ENCODE results near the gene RAMP1. TPM values are rescaled to one million over a fixed set of nuclear protein-coding genes. Genes with fewer than 3 reads are reported as not detected.
A peak's percentile ranks its signal among the peaks of the same experiment; 100 is the strongest.

RAMP1 gene
- total and polyA plus RNA-seq, 2 of the 4 experiments (the other 2 are of a cell fraction) = 15.8 to 77.1 TPM

- DNase-seq (peak; percentile 25), ATAC-seq (ENCODE audit: low read depth) (no peak)
- Histone ChIP-seq H3K4me1 (ENCODE audit: control insufficient read depth, insufficient read depth, low read length) (no peaks in the 10 kb centered on the region), H4K20me1 (ENCODE audit: insufficient read depth, low read length) (no peaks in the 10 kb centered on the region), H3K4me3 (ENCODE audit: insufficient read depth, low read depth, low read length) (no peak overlapping the region), H3K56ac (ENCODE audit: extremely low read depth, insufficient read depth, low read length) (no peak overlapping the region), H3K4ac (ENCODE audit: low read depth, low read length) (no peak overlapping the region), H3K9me1 (ENCODE audit: insufficient read depth, low read length) (no peaks in the 10 kb centered on the region), H2BK120ac (ENCODE audit: low read depth, low read length) (no peak overlapping the region), H2AK9ac (replicated peaks; ENCODE audit: low read depth, low read length, poor library complexity) (no peak overlapping the region), H3K36me3 (ENCODE audit: control insufficient read depth, insufficient read depth, low read length) (no peaks in the 10 kb centered on the region), H2AK5ac (ENCODE audit: low read depth, low read length) (no peak overlapping the region), H3K18ac (ENCODE audit: low read depth, low read length) (no peak overlapping the region), H3K4me2 (ENCODE audit: low read depth, low read length) (no peak overlapping the region), H3K79me1 (ENCODE audit: low read depth in 1 of 2, low read length in 2 of 2) (no peaks in the 10 kb centered on the region), H2BK20ac (ENCODE audit: low read depth, low read length) (no peak overlapping the region; the same call in 1 of the 2 replicates), H3K14ac (replicated peaks; ENCODE audit: low read depth, low read length) (no peak overlapping the region), H3K27me3 (ENCODE audit: control insufficient read depth, insufficient read depth, low read length) (peaks cover 3% of the 10 kb centered on the region), H2AFZ (replicated peaks; ENCODE audit: low read length, poor library complexity) (no peak overlapping the region), H4K91ac (ENCODE audit: insufficient read depth, low read depth, low read length) (no peak overlapping the region), H4K8ac (ENCODE audit: low read depth in 2 of 2, low read length in 2 of 2) (no peak overlapping the region), H4K5ac (ENCODE audit: low read depth, low read length) (no peak overlapping the region), H2BK15ac (ENCODE audit: low read depth, low read length) (no peak overlapping the region), H3K9ac (ENCODE audit: low read depth, low read length) (no peak overlapping the region), H3K27ac (ENCODE audit: insufficient read depth, low read length) (no peak overlapping the region), H3K23ac (ENCODE audit: low read depth, low read length) (no peak overlapping the region), H2BK5ac (ENCODE audit: low read depth, low read length, poor library complexity, severe bottlenecking) (no peak overlapping the region), H3K9me3 (ENCODE audit: control insufficient read depth, insufficient read depth, low read length) (no peaks in the 10 kb centered on the region)
- in situ Hi-C loops (cut with MboI; ENCODE audit: low sequenced_read_pairs) = no loop called here
- dilution Hi-C loops (cut with HindIII; ENCODE audit: low sequenced_read_pairs, unreplicated experiment) = no loop called here
- 88% methylated on average over 12 of the region's 14 CpGs; no CpG with 5 or more reads in 1 of the 2 experiments for WGBS, 2 experiments (ENCODE audit: extremely low coverage in 2 of 2, insufficient read length in 1 of 2)
- TF ChIP-seq BHLHE40 (IDR thresholded peaks at IDR 0.05; ENCODE audit: low read depth, low read length) (0 out of 2 replicates have a peak, but pooled peaks have one; percentile 5), ELK1 (IDR thresholded peaks at IDR 0.05; ENCODE audit: borderline replicate concordance, low read depth, low read length) (no peak), MXI1 (IDR thresholded peaks at IDR 0.05; ENCODE audit: borderline replicate concordance, low read depth, low read length) (no peak), SMC3 (IDR thresholded peaks at IDR 0.05; ENCODE audit: low read depth, low read length) (no peak), USF2 (IDR thresholded peaks at IDR 0.05; ENCODE audit: low read depth, low read length) (no peak), NFE2L2 (IDR thresholded peaks at IDR 0.05; ENCODE audit: low read depth, low read length) (no peak), CEBPB (IDR thresholded peaks at IDR 0.05; ENCODE audit: low read depth, low read length) (no peak)
- ChIA-PET CTCF (no interaction called here), POLR2A (ENCODE audit: unreplicated experiment) (no interaction called here)
- no TSS peak for BruUV-seq (replicated peaks)
- intact Hi-C loops (cut with micrococcal nuclease) = no loop called here
These were observed 61.2 kb downstream of the RAMP1 start for GRCh38 chr2:237920673-237921072.
